ENCODE results near the gene RAB3D. TPM values are rescaled to one million over a fixed set of nuclear protein-coding genes. Genes with fewer than 3 reads are reported as not detected.

The RAB3D gene
- total RNA-seq, 1 experiment from 2014 or later: 29.4 TPM

DNA sequence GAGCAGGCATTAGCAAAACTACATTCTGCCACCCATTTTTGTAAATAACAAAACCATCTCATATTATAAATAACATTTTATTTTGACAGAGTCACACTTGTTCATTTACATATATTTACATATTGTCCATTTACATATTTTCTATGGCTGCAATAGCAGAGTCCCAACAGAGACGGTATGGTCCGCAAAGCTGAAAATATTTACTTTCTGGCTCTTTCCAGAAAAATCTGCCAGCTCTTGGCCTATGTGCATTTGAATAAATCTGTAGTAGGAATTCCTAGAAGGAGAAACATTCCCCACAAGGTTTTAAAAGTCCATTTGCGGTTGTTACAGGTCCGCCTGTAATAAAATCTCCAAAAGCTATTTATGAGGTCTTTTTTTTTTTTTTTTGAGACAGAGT lies 49.2 kb downstream of the RAB3D start:
- WGBS (ENCODE audit: extremely low coverage, insufficient read length, low lambda C conversion rate): no CpG with 5 or more reads among the region's 4 CpGs
- TF ChIP-seq, protein P1, sequence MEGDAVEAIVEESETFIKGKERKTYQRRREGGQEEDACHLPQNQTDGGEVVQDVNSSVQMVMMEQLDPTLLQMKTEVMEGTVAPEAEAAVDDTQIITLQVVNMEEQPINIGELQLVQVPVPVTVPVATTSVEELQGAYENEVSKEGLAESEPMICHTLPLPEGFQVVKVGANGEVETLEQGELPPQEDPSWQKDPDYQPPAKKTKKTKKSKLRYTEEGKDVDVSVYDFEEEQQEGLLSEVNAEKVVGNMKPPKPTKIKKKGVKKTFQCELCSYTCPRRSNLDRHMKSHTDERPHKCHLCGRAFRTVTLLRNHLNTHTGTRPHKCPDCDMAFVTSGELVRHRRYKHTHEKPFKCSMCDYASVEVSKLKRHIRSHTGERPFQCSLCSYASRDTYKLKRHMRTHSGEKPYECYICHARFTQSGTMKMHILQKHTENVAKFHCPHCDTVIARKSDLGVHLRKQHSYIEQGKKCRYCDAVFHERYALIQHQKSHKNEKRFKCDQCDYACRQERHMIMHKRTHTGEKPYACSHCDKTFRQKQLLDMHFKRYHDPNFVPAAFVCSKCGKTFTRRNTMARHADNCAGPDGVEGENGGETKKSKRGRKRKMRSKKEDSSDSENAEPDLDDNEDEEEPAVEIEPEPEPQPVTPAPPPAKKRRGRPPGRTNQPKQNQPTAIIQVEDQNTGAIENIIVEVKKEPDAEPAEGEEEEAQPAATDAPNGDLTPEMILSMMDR (conservative IDR thresholded peaks at IDR 0.05): no peak

More for the DNA sequence above, 49.2 kb downstream of the RAB3D start:
- no peak overlapping the region for H3K18ac ChIP-seq (ENCODE audit: insufficient read length, low read depth, low read length)
- no peak overlapping the region for H2BK120ac ChIP-seq (ENCODE audit: low read depth, low read length, poor library complexity, severe bottlenecking)
- H3K27ac ChIP-seq (ENCODE audit: insufficient read length, low read depth, low read length): no peak overlapping the region
- no peak overlapping the region for H3K4ac ChIP-seq (ENCODE audit: low read depth, low read length)
- no peak overlapping the region for H2BK12ac ChIP-seq (ENCODE audit: insufficient read length, low read depth, low read length)
- no peak overlapping the region for H3K9ac ChIP-seq (ENCODE audit: extremely low read depth, insufficient read length, low read length)
- no peaks in the 10 kb centered on the region for H3K79me2 ChIP-seq (ENCODE audit: insufficient read depth, low read length)
- no peaks in the 10 kb centered on the region for H4K20me1 ChIP-seq (ENCODE audit: control insufficient read depth, insufficient read depth, insufficient read length)
- no peaks in the 10 kb centered on the region for H3K27me3 ChIP-seq (ENCODE audit: insufficient read depth, low read length)
- H4K8ac ChIP-seq (replicated peaks; ENCODE audit: insufficient read length, low read depth, low read length): no peak overlapping the region
- H2BK15ac ChIP-seq (ENCODE audit: low read depth, low read length): no peak overlapping the region
- no peak overlapping the region for H4K91ac ChIP-seq (ENCODE audit: insufficient read length, low read depth, low read length)
- no peak overlapping the region for H3K4me2 ChIP-seq (ENCODE audit: insufficient read depth, insufficient read length, low read length)
- Mint-ChIP-seq H3K4me3 (no peak overlapping the region), H3K27me3 (ENCODE audit: low read depth) (no peaks in the 10 kb centered on the region; the same call in 1 of the 2 replicates), H3K9me3 (no peaks in the 10 kb centered on the region), H3K36me3 (ENCODE audit: insufficient read depth in 1 of 3, low read depth in 3 of 3) (no peaks in the 10 kb centered on the region; a peak in 2 of 7 replicates), H3K4me1 (peaks cover 3 to 5% of the 10 kb centered on the region in 2 experiments), H3K27ac (no peak overlapping the region)
- H2AFZ ChIP-seq (ENCODE audit: low read length): no peak overlapping the region
- H4K5ac ChIP-seq (ENCODE audit: insufficient read length, low read depth, low read length): no peak overlapping the region
- no peak overlapping the region for H3K23ac ChIP-seq (ENCODE audit: insufficient read length, low read depth, low read length)
- H3K56ac ChIP-seq (ENCODE audit: insufficient read length, low read depth, low read length): no peak overlapping the region
- no peaks in the 10 kb centered on the region for H3K79me1 ChIP-seq (ENCODE audit: insufficient read depth, low read depth, low read length, poor library complexity, severe bottlenecking)
- H3K4me1 ChIP-seq (ENCODE audit: insufficient read depth, low read length): no peaks in the 10 kb centered on the region
- no peak for DNase-seq
- H3K14ac ChIP-seq (ENCODE audit: insufficient read depth, low read length): no peak overlapping the region
- H3K23me2 ChIP-seq (ENCODE audit: insufficient read length, low read depth, low read length, poor library complexity, severe bottlenecking): no peaks in the 10 kb centered on the region
- no peak overlapping the region for H2BK20ac ChIP-seq (ENCODE audit: low read depth, low read length, poor library complexity, severe bottlenecking)
- H3T11ph ChIP-seq (ENCODE audit: low read length): no peak overlapping the region
- no peak overlapping the region for H2AK5ac ChIP-seq (ENCODE audit: insufficient read length, low read length)
- no peak overlapping the region for H2BK5ac ChIP-seq (ENCODE audit: insufficient read length, low read length)
- no peaks in the 10 kb centered on the region for H3K9me3 ChIP-seq (ENCODE audit: control insufficient read depth, low read depth, low read length)

All from H9 (cell line).